ENCODE results near the gene NFKBIZ.

The NFKBIZ gene

DNA sequence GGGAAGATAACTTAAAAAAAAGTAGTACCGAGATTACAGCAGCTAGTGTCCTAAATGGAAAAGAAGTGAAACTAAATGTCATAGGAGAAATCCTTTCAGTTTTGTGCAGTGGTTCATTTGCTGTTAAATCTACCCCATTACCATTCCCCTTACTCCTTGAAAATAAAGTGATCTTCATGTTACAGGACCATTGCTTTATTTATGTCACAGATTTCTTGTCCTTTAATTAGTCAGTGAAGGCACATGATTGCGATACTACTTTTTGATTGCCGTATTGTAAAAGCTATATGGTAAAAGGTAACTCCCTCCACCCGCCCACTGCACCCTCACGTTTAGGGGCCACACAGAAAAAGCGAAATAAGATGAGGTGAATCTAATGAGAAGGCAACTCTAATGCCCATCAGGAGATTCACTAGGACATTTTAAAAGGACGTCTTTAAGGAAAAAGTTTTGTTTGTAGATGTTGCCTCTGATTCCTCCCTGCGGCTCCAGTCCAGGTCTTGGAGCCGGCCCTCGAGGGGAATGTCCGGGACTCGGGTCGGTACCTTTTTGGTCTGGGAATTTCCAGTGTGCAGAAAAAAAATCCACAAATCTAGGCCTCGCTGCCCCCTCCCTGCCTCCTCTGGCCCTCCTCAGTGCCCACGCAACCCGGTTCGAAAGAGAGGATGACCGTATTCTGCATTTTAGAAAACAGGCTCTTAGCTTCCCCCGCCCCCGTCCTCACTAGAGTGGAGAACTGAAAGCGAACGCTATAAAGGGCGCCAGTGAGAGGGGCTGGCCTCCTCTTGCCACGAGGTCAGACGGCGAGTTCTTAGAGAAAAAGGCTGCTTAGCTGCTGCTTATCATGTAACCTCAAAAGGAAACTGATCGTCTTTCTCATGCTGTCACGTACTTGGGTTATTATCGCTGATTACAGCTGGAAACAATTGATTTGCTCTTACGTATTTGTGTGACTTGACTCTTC lies 21.8 kb upstream of the NFKBIZ start:
- peak; percentile 61 for DNase-seq (ENCODE audit: low read depth)

DNA sequence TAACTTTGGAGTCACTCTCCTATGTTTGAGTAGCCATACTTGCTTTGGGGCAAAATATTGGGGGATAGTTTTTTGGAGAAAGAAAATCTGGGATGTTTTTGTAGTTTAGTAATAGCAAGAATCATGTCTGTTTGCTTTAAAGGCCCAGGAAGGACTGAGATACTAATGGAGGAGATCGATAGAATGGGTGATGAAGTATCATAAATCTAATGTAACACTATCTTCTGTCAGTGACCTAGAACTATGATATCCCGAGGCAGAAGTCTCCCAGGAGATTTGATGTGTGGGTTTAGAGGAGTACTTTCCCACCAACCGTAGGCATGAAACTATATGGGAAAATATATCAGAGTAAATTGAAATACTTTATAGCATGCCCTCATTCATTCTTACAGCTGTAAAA lies 21.0 kb upstream of the NFKBIZ start:
- DNase-seq (ENCODE audit: low read depth): no peak

GRCh38 chr3:101828691-101829436 lies 20.4 kb upstream of the NFKBIZ start:
- DNase-seq (ENCODE audit: low read depth): no peak

- no peak for DNase-seq (ENCODE audit: low read depth)
These were observed 19.9 kb upstream of the NFKBIZ start for GRCh38 chr3:101829437-101829830.

- no peak for DNase-seq (ENCODE audit: low read depth)
These were observed 19.4 kb upstream of the NFKBIZ start for GRCh38 chr3:101829874-101830273.

GRCh38 chr3:101833446-101833974 lies 15.8 kb upstream of the NFKBIZ start:
- no peak for DNase-seq (ENCODE audit: low read depth)

- DNase-seq (ENCODE audit: low read depth): no peak
These were observed 13.6 kb upstream of the NFKBIZ start for GRCh38 chr3:101835676-101836075.

DNA sequence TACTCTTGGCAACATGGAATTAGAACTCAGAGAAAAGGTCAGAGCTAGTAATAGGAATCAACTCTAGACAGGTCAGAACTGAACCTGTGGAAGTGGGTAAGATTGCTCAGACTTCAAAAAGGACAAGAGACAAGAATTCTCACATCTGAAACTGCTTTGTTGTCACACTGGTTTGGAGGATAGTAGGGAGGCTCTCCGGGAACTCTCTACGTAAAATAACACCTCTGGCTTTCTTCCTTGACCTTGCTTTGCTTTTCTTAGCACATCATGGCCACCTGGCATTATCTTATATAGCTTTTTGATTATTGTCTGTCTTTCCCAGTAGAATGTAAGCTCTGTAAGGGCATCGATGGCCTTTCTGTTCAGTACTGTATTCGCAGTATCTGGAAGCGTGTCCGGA lies 13.2 kb upstream of the NFKBIZ start:
- no peak for DNase-seq (ENCODE audit: low read depth)

- no peak for DNase-seq (ENCODE audit: low read depth)
These were observed 12.4 kb upstream of the NFKBIZ start for GRCh38 chr3:101836652-101837598.

GRCh38 chr3:101838691-101839090 lies 10.6 kb upstream of the NFKBIZ start:
- no peak for DNase-seq (ENCODE audit: low read depth)

DNA sequence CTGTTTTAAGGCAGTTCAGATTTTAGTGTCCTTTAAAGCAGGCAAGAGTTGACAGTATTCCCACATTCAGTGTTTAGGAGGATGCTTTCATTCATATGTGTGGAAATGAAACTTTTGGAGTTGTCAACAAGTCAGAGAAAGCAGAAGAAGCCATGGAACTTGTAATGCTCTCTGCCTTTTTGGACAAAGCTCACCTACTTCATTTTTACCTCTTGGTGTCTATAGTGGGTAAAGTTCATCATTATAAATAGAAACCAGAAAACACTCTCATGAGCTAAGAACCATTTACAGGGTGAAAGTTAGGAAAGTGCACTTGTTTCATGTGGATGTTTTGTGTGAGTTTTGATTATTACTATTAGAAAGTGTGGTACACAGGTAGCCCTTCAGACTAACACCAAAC lies 9.2 kb upstream of the NFKBIZ start:
- no peak for DNase-seq (ENCODE audit: low read depth)

DNA sequence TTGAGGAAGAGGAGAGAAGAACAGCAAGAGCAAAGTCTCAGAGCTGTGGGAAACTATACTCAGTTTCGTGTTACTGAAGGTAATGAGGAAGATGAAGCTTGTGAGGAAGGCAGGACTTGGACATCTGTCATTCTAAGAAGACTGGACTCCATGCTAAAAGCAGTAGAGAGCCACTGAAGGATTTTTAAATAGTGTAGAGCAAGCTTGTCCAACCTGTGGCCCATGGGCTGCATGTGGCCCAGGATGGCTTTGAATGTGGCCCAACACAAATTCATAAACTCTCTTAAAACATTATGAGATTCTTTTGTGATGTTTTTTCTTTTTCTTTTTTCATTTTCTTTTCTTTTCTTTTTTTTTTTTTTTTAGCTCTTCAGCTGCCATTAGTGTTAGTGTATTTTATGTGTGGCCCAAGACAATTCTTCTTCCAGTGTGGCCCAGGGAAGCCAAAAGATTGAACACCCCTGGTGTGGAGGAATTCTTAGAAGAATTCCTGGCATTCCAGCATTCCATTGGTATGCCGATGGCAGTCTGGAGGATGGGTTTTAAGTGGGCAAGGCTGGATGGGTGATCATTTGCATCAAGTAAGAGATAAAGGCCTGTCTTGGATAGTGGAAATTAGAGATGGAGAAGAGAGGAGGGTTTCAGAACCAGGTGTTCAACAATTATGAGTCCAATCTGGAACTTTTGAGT lies 6.9 kb upstream of the NFKBIZ start:
- no peak for DNase-seq (ENCODE audit: low read depth)

GRCh38 chr3:101842935-101843330 lies 6.4 kb upstream of the NFKBIZ start:
- no peak for DNase-seq (ENCODE audit: low read depth)

- DNase-seq (ENCODE audit: low read depth): no peak
These were observed 3.9 kb upstream of the NFKBIZ start for GRCh38 chr3:101845425-101845824.

- DNase-seq (ENCODE audit: low read depth): no peak
These were observed 2.6 kb upstream of the NFKBIZ start for GRCh38 chr3:101846709-101847108.

- DNase-seq (ENCODE audit: low read depth): no peak
These were observed 2.0 kb upstream of the NFKBIZ start for GRCh38 chr3:101847328-101847727.

GRCh38 chr3:101848326-101848725 lies 988 bp upstream of the NFKBIZ start:
- no peak for DNase-seq (ENCODE audit: low read depth)

GRCh38 chr3:101849714-101850245 lies 466 bp downstream of the NFKBIZ start:
- DNase-seq (ENCODE audit: low read depth): no peak

GRCh38 chr3:101850246-101851051 lies 1.1 kb downstream of the NFKBIZ start:
- DNase-seq (ENCODE audit: low read depth): no peak

Data from stimulated activated CD8-positive, alpha-beta memory T cell treated with anti-CD3 and anti-CD28 coated beads, Interleukin-15, amount 100 ng/mL, for 1 hour (primary cell).